H1 (cell line): ENCODE results near the gene IQGAP1. TPM values are rescaled to one million over a fixed set of nuclear protein-coding genes. Genes with fewer than 3 reads are reported as not detected.

Experiments
- CTCF ChIA-PET: fragments of 300-600 bp; sonication (Branson Sonifier 250); formaldehyde crosslinking; loops from one replicate; lab custom pipeline; 2021; ENCODE audit not compliant: partially characterized antibody; lab: Charles Lee
- POLR2A ChIA-PET: fragments of 300-600 bp; sonication (Branson Sonifier 250); formaldehyde crosslinking; loops from one replicate; lab custom pipeline; 2021; ENCODE audit warnings: inconsistent platforms; ENCODE audit not compliant: partially characterized antibody; lab: Charles Lee
- DNase-seq, 2 experiments: peaks; one replicate each; pipeline versions ENCODE4 v3.0.0 to v3.0.0-alpha.2; 2010 to 2022; ENCODE audit warnings: low spot score in 2 of 2, low read depth in 1 of 2, mixed read lengths in 1 of 2
- FAIRE-seq: peaks from 2 replicates; lab custom pipeline; 2011; peaks lifted over from hg19 to GRCh38; lab: Jason Lieb, UNC
- H2AFZ ChIP-seq: 2 replicates; pipeline ENCODE4 v1.8.1; 2012; ENCODE audit warnings: low read length, inconsistent platforms
- H2AK5ac ChIP-seq: 2 replicates; pipeline ENCODE4 v1.6.1; 2013; ENCODE audit warnings: low read depth, low read length
- H2BK120ac ChIP-seq: replicated peaks from 2 replicates; pipeline ENCODE3; 2013; ENCODE audit warnings: low read depth, low read length, inconsistent platforms
- H2BK12ac ChIP-seq: 2 replicates; pipeline ENCODE4 v1.6.1; 2013; ENCODE audit warnings: low read depth, low read length
- H2BK15ac ChIP-seq: 2 replicates; pipeline ENCODE4 v1.6.1; 2013; ENCODE audit warnings: low read length
- H2BK20ac ChIP-seq: 2 replicates; pipeline ENCODE4 v1.6.1; 2013; ENCODE audit warnings: low read length
- H2BK5ac ChIP-seq: 2 replicates; pipeline ENCODE4 v1.6.1; 2013; ENCODE audit warnings: low read depth, low read length
- H3K14ac ChIP-seq: 2 replicates; pipeline ENCODE4 v1.6.1; 2013; ENCODE audit warnings: inconsistent platforms; ENCODE audit not compliant: insufficient read length
- H3K18ac ChIP-seq: 2 replicates; pipeline ENCODE4 v1.6.1; 2013; ENCODE audit warnings: low read length; ENCODE audit errors: extremely low read depth
- H3K23ac ChIP-seq: 2 replicates; pipeline ENCODE4 v1.6.1; 2013; ENCODE audit warnings: inconsistent platforms; ENCODE audit not compliant: insufficient read length
- H3K23me2 ChIP-seq: 2 replicates; pipeline ENCODE4 v1.6.1; 2013; ENCODE audit warnings: low read depth, low read length
- H3K27ac ChIP-seq: 2 replicates; pipeline ENCODE4 v1.6.1; 2011; ENCODE audit warnings: low read depth, low read length, inconsistent platforms
- H3K27me3 ChIP-seq, 4 experiments: replicated peaks in 1 of 4; 1 replicate in 1 of 4; 2 replicates in 3 of 4; pipeline versions ENCODE4 v1.6.1 to v1.8.1; 2011 to 2013; ENCODE audit warnings: low read length in 3 of 4, mild to moderate bottlenecking in 3 of 4, inconsistent platforms in 2 of 4, mixed read lengths in 2 of 4, moderate library complexity in 1 of 4; ENCODE audit not compliant: control insufficient read depth in 3 of 4, insufficient read depth in 3 of 4; ENCODE audit errors: extremely low read depth in 1 of 4
- H3K36me3 ChIP-seq, 4 experiments: 2 replicates each; pipeline versions ENCODE4 v1.6.1 to v1.8.1; 2011 to 2013; ENCODE audit warnings: mild to moderate bottlenecking in 4 of 4, low read length in 3 of 4, moderate library complexity in 2 of 4, control low read depth in 1 of 4, inconsistent platforms in 1 of 4; ENCODE audit not compliant: insufficient read depth in 4 of 4, control insufficient read depth in 2 of 4
- H3K4ac ChIP-seq: replicated peaks from 2 replicates; pipeline ENCODE3; 2013; ENCODE audit warnings: low read length, low read depth, mixed read lengths, inconsistent platforms; ENCODE audit not compliant: insufficient read length
- H3K4me1 ChIP-seq, 4 experiments: replicated peaks in 1 of 4; 1 replicate in 1 of 4; 2 replicates in 3 of 4; pipeline versions ENCODE4 v1.6.1 to v1.8.1; 2011 to 2013; ENCODE audit warnings: low read length in 3 of 4, inconsistent platforms in 2 of 4, mixed read lengths in 1 of 4; ENCODE audit not compliant: insufficient read depth in 4 of 4, control insufficient read depth in 3 of 4
- H3K4me2 ChIP-seq, 2 experiments: 2 replicates each; pipeline versions ENCODE4 v1.6.1 to v1.8.1; 2011 to 2013; ENCODE audit warnings: low read depth in 2 of 2, low read length in 2 of 2, control low read depth in 1 of 2, inconsistent platforms in 1 of 2, mild to moderate bottlenecking in 1 of 2; ENCODE audit not compliant: insufficient read depth in 1 of 2
- H3K4me3 ChIP-seq, 4 experiments: fragments of 200-600, 300-600 bp in 1 of 4; sonication (generic), shearing (Covaris generic), sonication (Bioruptor Twin) in 1 of 4; 2 replicates each; pipeline versions ENCODE4 v1.5.1 to v1.8.1; 2011 to 2016; ENCODE audit warnings: low read length in 4 of 4, low read depth in 3 of 4, control low read depth in 2 of 4, inconsistent platforms in 2 of 4, mild to moderate bottlenecking in 2 of 4, mixed read lengths in 1 of 4, moderate library complexity in 1 of 4; ENCODE audit not compliant: insufficient read depth in 2 of 4; ENCODE audit errors: extremely low read depth in 1 of 4
- H3K56ac ChIP-seq: replicated peaks from 2 replicates; pipeline ENCODE3; 2013; ENCODE audit warnings: low read depth, mild to moderate bottlenecking, mixed read lengths, low read length, inconsistent platforms; ENCODE audit not compliant: insufficient read length
- H3K79me1 ChIP-seq: 2 replicates; pipeline ENCODE4 v1.6.1; 2013; ENCODE audit warnings: low read depth, low read length, control low read depth
- H3K79me2 ChIP-seq, 2 experiments: 2 replicates each; pipeline versions ENCODE4 v1.6.1 to v1.8.1; 2012 to 2013; ENCODE audit warnings: low read length in 2 of 2, mild to moderate bottlenecking in 2 of 2, inconsistent platforms in 1 of 2; ENCODE audit not compliant: insufficient read depth in 2 of 2, control insufficient read depth in 1 of 2
- H3K9ac ChIP-seq, 4 experiments: replicated peaks in 1 of 4; 1 replicate in 1 of 4; 2 replicates in 3 of 4; pipeline versions ENCODE4 v1.6.1 to v1.8.1; 2011 to 2013; ENCODE audit warnings: low read depth in 3 of 4, low read length in 3 of 4, control low read depth in 2 of 4, mild to moderate bottlenecking in 2 of 4, moderate library complexity in 2 of 4, inconsistent platforms in 1 of 4; ENCODE audit errors: extremely low read depth in 1 of 4
- H3K9me3 ChIP-seq, 2 experiments: 2 replicates each; pipeline versions ENCODE4 v1.6.1 to v1.8.1; 2012 to 2013; ENCODE audit warnings: mild to moderate bottlenecking in 2 of 2, moderate library complexity in 2 of 2, control low read depth in 1 of 2, inconsistent platforms in 1 of 2, low read depth in 1 of 2, low read length in 1 of 2, mixed read lengths in 1 of 2; ENCODE audit not compliant: insufficient read depth in 2 of 2
- H4K20me1 ChIP-seq, 2 experiments: replicated peaks in 1 of 2; 2 replicates each; pipeline versions ENCODE3 to v1.8.1; 2011 to 2013; ENCODE audit warnings: inconsistent platforms in 2 of 2, low read length in 2 of 2, mild to moderate bottlenecking in 1 of 2; ENCODE audit not compliant: insufficient read depth in 2 of 2, control insufficient read depth in 1 of 2
- H4K5ac ChIP-seq: 2 replicates; pipeline ENCODE4 v1.6.1; 2013; ENCODE audit warnings: low read length, low read depth, mixed read lengths, inconsistent platforms; ENCODE audit not compliant: insufficient read length
- H4K8ac ChIP-seq: 2 replicates; pipeline ENCODE4 v1.8.0; 2013; ENCODE audit warnings: mild to moderate bottlenecking, moderate library complexity, low read length, inconsistent platforms; ENCODE audit not compliant: insufficient read depth; ENCODE audit errors: extremely low read depth
- H4K91ac ChIP-seq: replicated peaks from 2 replicates; pipeline ENCODE3; 2013; ENCODE audit warnings: low read length, mixed read lengths, inconsistent platforms; ENCODE audit not compliant: insufficient read length
- GTF2F1 ChIP-seq: IDR thresholded peaks from 2 replicates; pipeline ENCODE4 v1.6.1; 2012; ENCODE audit warnings: low read depth, low read length, improper control_type of control experiment, borderline replicate concordance
- POU5F1 ChIP-seq: IDR thresholded peaks from 2 replicates; pipeline ENCODE4 v1.6.1; 2011; ENCODE audit warnings: low read depth, mild to moderate bottlenecking, low read length, moderate library complexity
- WGBS, 2 experiments: shearing (Covaris generic) in 1 of 2; methylation state at CpG; one replicate each; pipeline versions ENCODE4 v1.1.6 to v1.1.7; 2013 to 2015; ENCODE audit warnings: low lambda C conversion rate in 2 of 2, mixed read lengths in 2 of 2, inconsistent platforms in 1 of 2, low coverage in 1 of 2, missing lambda C conversion rate in 1 of 2; ENCODE audit not compliant: insufficient replicate concordance in 2 of 2, insufficient coverage in 1 of 2, insufficient read length in 1 of 2; ENCODE audit errors: extremely low coverage in 1 of 2, missing lambda C conversion rate in 1 of 2; 5-methylcytosine and 5-hydroxymethylcytosine counted together
- polyA plus RNA-seq, 7 experiments: library from polyadenylated mRNA; depleted of rRNA in 3 of 7; stranded (reverse) in 5 of 7; unstranded in 2 of 7; fragments of >200 nt in 5 of 7; fragments of 200-250 nt in 2 of 7; gene quantifications; 1 replicate in 5 of 7; 2 replicates in 1 of 7; 4 replicates in 1 of 7; pipeline versions ENCODE4 v1.2.1 to v1.2.3, GENCODE V29; 2011 to 2013; ENCODE audit warnings: missing spikeins in 2 of 7, mixed read lengths in 2 of 7
- total RNA-seq: library from RNA; stranded (reverse); fragmentation: NEBNext Ultra II Directional; extraction: Animal tissue kit (Norgen Biotek cat#: 25700); gene quantifications from 2 replicates; pipeline ENCODE4 v1.2.1, GENCODE V29; 2021

IQGAP1 gene
- total and polyA plus RNA-seq, 2 of the 8 experiments (the other 6 are each of a cell fraction or from before 2014, with no cell fraction given), result 56.0 to 138 TPM

GRCh38 chr15:90487186-90487585 is 99.1 kb downstream of the IQGAP1 start:
- Histone ChIP-seq H3K9ac (no peak overlapping the region), H2BK15ac (no peak overlapping the region), H2BK5ac (no peak overlapping the region), H3K23ac (no peak overlapping the region), H3K27me3 (no peaks in the 10 kb centered on the region), H4K8ac (no peak overlapping the region; the same call in 1 of the 2 replicates), H3K4me2 (no peak overlapping the region), H3K9me3 (no peaks in the 10 kb centered on the region), H3K79me2 (no peaks in the 10 kb centered on the region), H4K5ac (no peak overlapping the region), H3K14ac (no peak overlapping the region), H2AFZ (no peak overlapping the region), H3K23me2 (no peaks in the 10 kb centered on the region), H3K4me1 (no peaks in the 10 kb centered on the region), H2BK120ac (no peak overlapping the region), H2BK20ac (no peak overlapping the region), H3K56ac (no peak overlapping the region), H2AK5ac (no peak overlapping the region), H3K27ac (no peak overlapping the region), H3K79me1 (no peaks in the 10 kb centered on the region), H4K91ac (no peak overlapping the region), H3K36me3 (peaks cover 20 to 76% (median 48%) of the 10 kb centered on the region in 4 experiments), H3K4ac (no peak overlapping the region), H3K18ac (no peak overlapping the region), H3K4me3 (no peak overlapping the region), H2BK12ac (no peak overlapping the region), H4K20me1 (peaks cover 0 to 3% of the 10 kb centered on the region in 2 experiments)
- 83% methylated on average over 8 of the region's 8 CpGs; no CpG with 5 or more reads in 1 of the 2 experiments for WGBS, 2 experiments
- TF ChIP-seq POU5F1 (no peak), GTF2F1 (no peak)
- FAIRE-seq, result no peak
- CTCF ChIA-PET, result interaction anchor here (9.5 kb wide), 1 partner anchor 165 kb away, joined by 175 read pairs; no protein-coding TSS in a partner anchor
- POLR2A ChIA-PET, result no interaction called here
- no peak for DNase-seq
